Astrocyte of the hippocampus (primary cell): Measurements from ENCODE around the gene MAK.
"Not testable (repeated sequence)": the region's sequence is repeated elsewhere in the genome, so short reads cannot be mapped to it uniquely, and the experiment has no call there.

Source experiments
- DNase-seq: peaks from one replicate; pipeline ENCODE4 v3.0.0; 2011; ENCODE audit warnings: low read depth, low spot score

MAK gene

DNA sequence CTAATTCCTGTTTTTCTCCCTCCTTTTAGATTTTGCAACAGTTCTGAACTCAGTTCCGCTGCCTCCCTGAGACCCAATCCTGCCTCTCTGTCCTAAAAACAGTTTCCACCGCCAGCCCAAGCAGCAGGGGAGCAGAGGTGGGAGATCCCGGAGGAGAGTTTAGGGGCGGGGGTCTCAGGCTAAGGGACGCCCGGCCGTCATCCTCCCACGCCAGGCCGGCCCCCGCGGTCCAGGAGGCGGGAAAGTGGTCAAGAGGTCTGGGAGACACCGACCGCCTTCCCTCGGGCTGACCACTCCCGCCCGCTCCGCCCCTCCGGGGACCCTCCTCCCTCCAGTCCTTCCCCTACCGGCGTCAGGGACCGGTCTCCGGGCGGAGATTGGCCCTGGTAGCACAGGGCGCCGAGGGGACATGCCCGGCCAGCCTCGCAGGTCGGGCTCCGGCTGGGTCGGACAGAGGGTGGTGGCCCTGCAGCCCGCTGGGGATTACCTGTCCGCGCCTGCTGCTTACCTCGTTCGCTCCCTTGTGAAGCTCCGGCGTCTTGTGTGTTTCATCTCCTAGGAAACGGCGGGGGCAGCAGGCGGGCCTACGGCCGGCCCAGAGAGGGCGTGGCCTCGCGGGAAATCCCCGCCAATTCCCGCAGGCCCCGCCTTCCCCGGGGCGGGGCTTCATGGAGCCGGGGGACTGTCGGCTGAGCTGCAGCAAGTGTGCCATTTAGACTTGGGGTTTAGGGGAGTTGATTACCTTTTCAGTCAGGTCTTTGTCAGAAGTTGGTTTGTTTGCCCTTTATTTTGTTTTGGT, at the start of gene MAK:
Gene MAK (minus strand): TSS at position 545 of the 799 bp plus-strand sequence. CDS start 7,891 bp downstream, outside the sequence.
- DNase-seq = peak; percentile 94

DNA sequence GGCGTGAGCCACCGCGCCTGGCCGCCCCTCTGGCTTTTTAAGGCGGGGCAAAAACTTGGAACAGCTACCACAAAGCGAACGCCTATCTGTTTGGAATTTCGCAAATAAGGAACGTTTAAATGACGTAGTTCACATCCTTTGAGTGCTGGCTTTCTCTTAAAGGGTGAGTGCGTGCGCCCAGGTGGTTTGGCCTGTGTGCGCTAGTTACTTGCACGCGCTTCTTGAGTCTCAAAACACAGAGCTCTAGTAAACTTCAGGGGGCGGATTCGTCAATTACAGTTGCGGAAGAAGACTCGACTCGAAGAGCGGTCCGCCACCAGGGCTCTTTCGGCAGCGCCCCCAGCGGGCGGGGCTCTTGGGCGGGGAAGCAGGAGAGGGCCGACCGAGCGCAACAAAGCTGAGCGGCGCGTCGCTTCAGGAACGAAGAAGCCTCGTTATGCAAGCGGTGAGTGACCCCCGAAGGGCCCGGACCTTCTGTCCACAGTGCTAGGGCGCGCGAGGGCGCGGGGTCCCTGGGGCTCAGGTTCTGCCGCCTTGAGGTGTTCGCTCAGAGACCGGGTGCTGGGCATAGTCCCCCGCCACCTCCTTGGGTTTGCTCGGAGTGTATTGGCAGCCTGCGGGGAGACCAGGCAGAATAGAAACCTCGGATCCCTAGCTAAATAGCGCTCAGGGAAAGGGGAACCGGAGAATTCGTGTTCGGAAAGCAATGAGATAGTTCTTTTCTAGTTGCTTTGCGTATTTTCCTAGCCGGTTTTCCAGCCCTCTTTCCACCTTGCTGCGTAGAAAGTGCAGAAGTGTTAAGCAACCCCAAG, 48.6 kb upstream of the MAK start, which contains the start of gene SYCP2L:
Gene SYCP2L (plus strand): TSS at position 362 of the 812 bp plus-strand sequence. CDS start 75 bp downstream, at position 437.
- DNase-seq = peak; percentile 66

GRCh38 chr6:10886365-10886690, 48.0 kb upstream of the MAK start:
- not testable (repeated sequence) for DNase-seq

DNA sequence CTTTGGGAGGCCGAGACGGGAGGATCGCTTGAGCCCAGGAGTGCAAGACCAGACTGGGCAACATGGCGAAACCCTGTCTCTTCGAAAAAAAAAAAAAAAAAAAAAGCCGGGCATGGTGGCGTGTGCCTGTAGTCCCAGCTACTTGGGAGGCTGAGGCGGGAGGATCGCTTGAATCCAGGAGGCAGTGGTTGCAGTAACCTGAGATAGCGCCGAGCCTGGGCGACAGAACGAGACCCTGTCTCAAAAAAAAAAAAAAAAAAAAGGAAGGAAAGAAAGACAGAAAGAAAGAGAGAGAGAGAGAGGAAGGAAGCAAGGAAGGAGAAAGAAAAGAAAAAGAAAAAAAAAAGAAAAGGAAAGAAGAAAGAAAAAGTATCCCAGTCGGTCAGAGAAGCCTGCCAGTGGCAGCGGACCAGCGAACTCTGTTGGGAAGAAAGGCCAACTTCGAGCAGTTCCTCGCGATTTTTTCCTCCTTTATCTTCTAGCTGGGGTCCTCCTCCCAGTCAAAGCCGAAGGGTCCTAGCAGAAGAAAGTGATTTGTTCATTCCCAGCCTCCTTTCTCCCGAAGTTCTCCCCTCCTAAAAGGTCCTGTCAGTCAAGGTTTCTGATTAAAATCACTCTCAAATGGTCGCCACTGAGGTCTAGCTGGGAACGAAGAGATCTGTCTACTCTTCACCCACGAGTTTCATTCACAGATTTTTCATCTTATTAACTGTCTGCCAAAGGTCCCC, 46.1 kb upstream of the MAK start:
- DNase-seq = no peak

- no peak for DNase-seq
These were observed 45.2 kb upstream of the MAK start for GRCh38 chr6:10883312-10884244.

DNA sequence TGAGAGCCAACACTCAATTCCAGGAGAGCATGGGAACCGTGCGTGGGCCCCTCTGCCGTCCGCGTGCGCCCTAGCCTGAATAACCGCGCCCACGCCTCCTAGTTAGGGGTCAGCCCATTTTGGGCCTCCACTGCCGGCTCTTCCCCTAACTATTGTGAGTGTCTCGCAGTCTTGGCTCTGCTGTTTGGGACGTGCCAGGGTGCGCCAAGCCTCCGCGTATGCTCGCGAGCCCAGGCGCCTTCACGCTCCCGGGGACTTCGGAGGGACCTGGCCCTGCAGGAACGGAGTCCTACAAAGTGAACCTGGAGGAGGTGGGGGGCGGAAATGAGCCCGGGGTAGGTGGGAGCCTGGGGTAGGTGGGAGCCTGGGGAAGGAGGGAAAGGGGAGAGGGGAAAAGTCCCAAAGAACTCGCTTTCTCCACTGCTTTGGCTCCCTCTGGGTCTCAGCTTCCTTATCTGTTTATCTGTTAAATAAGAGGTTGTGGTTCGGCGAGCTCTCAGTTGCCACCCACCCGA, 44.4 kb upstream of the MAK start:
- peak; percentile 15 for DNase-seq

GRCh38 chr6:10882253-10882630, 43.9 kb upstream of the MAK start:
- DNase-seq = not testable (repeated sequence)

DNA sequence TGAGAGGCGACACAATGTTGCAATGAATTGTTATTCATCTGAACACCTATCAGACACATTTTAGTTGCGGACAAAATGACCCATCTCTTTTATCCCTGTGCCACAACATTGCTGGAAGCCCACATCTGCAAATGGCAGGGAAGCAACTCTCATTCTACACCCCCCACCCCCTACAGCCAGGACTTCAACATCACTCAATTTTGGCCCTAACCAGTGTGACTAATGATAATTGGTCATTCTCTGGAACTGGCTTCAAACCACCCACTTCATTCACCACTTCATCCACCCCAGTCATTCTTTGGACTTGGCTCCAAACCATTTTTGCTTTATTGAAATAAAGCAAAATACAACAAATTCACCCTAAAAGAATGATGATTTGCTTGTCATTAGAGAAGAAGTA, 42.0 kb upstream of the MAK start:
- DNase-seq = no peak

DNA sequence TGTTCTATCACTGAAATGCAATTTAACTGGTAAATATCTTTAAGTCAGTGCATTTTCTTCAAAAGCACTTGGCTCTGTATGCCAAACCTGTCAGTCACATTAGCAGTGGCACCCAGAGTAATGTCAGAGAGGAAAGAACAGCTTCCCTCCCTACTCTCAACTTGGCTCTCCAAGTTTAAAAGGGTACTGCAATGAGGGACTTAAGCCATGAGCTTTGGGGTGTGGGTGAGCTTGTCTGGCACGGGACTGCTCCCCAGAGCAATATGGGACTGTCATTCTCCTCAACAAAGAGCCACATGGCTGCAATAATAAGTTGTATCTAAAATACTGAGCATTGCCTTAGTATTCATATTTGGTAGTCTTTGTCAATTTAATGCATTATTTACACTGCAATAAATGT, 39.5 kb upstream of the MAK start:
- no peak for DNase-seq

- no peak for DNase-seq
These were observed 38.7 kb upstream of the MAK start for GRCh38 chr6:10877012-10877411.

GRCh38 chr6:10875026-10875425, 36.7 kb upstream of the MAK start:
- no peak for DNase-seq

GRCh38 chr6:10874207-10874606, 35.9 kb upstream of the MAK start:
- DNase-seq = no peak

- DNase-seq = no peak
These were observed 35.0 kb upstream of the MAK start for GRCh38 chr6:10873374-10873773.

DNA sequence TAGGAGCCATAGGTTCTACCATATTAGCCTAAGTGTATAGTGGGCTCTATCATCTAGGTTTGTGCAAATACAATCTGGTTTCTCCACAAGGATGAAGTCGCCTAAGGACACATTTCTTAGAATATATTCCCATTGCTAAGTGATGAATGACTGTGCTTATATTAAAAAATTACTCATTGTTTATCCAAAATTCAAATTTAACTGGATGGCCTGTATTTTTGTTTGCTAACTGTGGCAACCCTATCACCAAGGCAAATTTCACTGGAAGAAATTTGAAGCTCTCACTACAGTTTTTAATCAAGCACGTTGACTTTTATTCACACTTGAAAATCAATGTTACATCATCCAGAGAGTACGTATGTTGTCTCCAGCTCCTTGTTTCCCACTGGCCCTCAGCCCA, 29.6 kb upstream of the MAK start:
- no peak for DNase-seq

DNA sequence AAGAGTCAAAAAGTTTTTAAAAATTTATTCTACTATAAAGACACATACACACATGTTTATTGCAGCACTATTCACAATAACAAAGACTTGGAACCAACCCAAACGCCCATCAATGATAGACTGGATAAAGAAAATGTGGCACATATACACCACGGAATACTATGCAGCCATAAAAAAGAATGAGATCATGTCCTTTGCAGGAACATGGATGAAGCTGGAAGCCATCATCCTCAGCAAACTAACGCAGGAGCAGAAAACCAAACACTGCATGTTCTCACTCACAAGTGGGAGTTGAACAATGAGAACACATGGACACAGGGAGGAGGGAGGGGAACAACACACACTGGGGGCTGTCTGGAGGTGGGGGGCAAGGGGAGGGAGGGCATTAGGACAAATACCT, 28.4 kb upstream of the MAK start:
- not testable (repeated sequence) for DNase-seq

- not testable (repeated sequence) for DNase-seq
These were observed 24.7 kb upstream of the MAK start for GRCh38 chr6:10863031-10863430.

GRCh38 chr6:10862361-10862760, 24.0 kb upstream of the MAK start:
- no peak for DNase-seq

- DNase-seq = no peak
These were observed 22.7 kb upstream of the MAK start for GRCh38 chr6:10861086-10861485.

DNA sequence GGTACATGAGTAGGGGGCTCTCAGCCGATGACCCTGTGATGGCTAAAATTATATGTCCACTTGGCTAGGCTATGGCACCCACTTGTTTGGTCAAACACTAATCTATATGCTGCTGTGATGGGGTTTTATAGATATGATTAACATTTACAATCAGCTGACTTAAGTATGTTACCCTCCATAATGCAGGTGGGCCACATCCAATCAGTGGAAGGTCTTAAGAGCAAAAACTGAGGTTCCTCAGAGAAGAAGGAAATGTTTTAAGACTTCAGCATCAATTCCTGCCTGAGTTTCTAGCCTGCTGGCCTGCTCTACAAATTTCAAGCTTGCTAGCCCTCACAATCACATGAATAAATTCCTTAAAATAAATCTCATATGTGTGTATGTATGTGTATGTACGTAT, 18.9 kb upstream of the MAK start:
- DNase-seq = no peak

DNA sequence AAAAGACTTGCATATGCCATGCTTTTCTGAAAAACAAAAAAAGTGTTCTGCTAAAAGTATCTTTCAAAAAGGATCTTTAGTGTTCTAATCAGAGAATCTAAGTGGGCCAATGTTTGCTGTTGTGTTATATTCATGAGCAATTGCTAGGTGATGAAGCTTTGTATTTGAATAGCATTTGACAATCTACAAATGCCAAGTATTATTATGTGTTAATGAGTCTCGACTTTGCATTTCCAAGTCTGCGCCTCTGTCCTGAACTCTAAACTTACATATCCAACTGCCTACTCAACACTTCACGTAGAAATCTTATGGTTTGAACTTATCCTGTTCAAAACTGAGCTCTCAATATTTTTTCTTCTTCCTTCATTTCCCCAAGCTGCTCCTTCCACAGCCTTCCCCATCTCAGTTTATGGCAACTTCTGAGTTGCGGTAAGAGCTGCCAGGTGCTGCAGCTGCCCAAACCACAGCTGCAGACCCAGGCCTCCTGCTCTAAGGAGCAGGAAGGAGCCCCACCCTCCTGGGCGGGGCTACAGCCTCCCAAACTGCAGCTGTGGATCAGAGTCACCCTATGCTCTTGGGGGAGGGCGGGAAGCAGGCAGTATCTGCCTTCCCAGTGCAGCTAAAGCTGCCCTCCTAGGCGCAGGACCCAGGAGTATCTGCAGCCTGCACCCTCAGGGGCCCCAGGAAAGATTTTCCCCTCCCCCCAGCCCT, 16.7 kb upstream of the MAK start:
- DNase-seq = no peak
